GM23248 (cell line): Measurements from ENCODE around the gene CLPSL2.

Experiments used
- EZH2 ChIP-seq: fragments of 200-600 bp; sonication (generic); IDR thresholded peaks from 2 replicates; pipeline ENCODE4 v1.6.1; 2018; ENCODE audit warnings: antibody characterized with exemption, mild to moderate bottlenecking; ENCODE audit not compliant: insufficient read depth, poor library complexity, severe bottlenecking
- EZH2phosphoT487 ChIP-seq: fragments of 200-600 bp; sonication (generic); IDR thresholded peaks from 2 replicates; pipeline ENCODE4 v1.6.1; 2018; ENCODE audit warnings: antibody characterized with exemption, moderate library complexity, mild to moderate bottlenecking, low read depth; ENCODE audit not compliant: insufficient read depth

GRCh38 chr6:35728683-35729678 is 47.4 kb upstream of the CLPSL2 start:
- TF ChIP-seq EZH2 (no peak), EZH2phosphoT487 (no peak)
